Liver (tissue), 9 donors: ENCODE results near the gene GCC2. TPM values are rescaled to one million over a fixed set of nuclear protein-coding genes. Genes with fewer than 3 reads are reported as not detected.

Source experiments
- DNase-seq: peaks from one replicate; pipeline ENCODE4 v3.0.0-alpha.2; 2017; ENCODE audit warnings: low spot score
- H3K27ac ChIP-seq, 2 donors: one replicate each; pipeline ENCODE4 v1.7.0; 2013; ENCODE audit warnings: inconsistent platforms in 2 of 2, low read length in 2 of 2, control low read depth in 1 of 2, low read depth in 1 of 2, mild to moderate bottlenecking in 1 of 2
- H3K27me3 ChIP-seq, 4 donors: one replicate each; pipeline versions ENCODE4 v1.6.1 to v1.7.0; 2013; ENCODE audit warnings: low read length in 3 of 4, inconsistent platforms in 1 of 4, mild to moderate bottlenecking in 1 of 4, moderate library complexity in 1 of 4; ENCODE audit not compliant: control insufficient read depth in 4 of 4, insufficient read depth in 4 of 4
- H3K36me3 ChIP-seq, 4 donors: one replicate each; pipeline versions ENCODE4 v1.6.1 to v1.7.0; 2013; ENCODE audit warnings: low read length in 3 of 4, mild to moderate bottlenecking in 3 of 4, low read depth in 1 of 4, moderate library complexity in 1 of 4; ENCODE audit not compliant: control insufficient read depth in 4 of 4, insufficient read depth in 3 of 4
- H3K4me1 ChIP-seq, 4 donors: one replicate each; pipeline versions ENCODE4 v1.6.1 to v1.7.0; 2013; ENCODE audit warnings: low read length in 3 of 4, mild to moderate bottlenecking in 3 of 4, moderate library complexity in 1 of 4; ENCODE audit not compliant: control insufficient read depth in 4 of 4, insufficient read depth in 4 of 4
- H3K4me3 ChIP-seq, 3 donors: one replicate each; pipeline versions ENCODE4 v1.6.1 to v1.7.0; 2013; ENCODE audit warnings: low read length in 3 of 3, control low read depth in 1 of 3, low read depth in 1 of 3, mild to moderate bottlenecking in 1 of 3
- H3K9ac ChIP-seq, 2 donors: one replicate each; pipeline ENCODE4 v1.7.0; 2013; ENCODE audit warnings: low read length in 2 of 2, mild to moderate bottlenecking in 2 of 2, moderate library complexity in 2 of 2, control low read depth in 1 of 2, low read depth in 1 of 2
- H3K9me3 ChIP-seq, 4 donors: one replicate each; pipeline versions ENCODE4 v1.6.1 to v1.7.0; 2013; ENCODE audit warnings: low read length in 3 of 4; ENCODE audit not compliant: control insufficient read depth in 4 of 4
- ATF3 ChIP-seq: IDR thresholded peaks from 2 replicates; pipeline ENCODE4 v1.6.1; 2016; ENCODE audit warnings: antibody characterized with exemption
- CTCF ChIP-seq: fragments of 150-350 bp; IDR thresholded peaks from 2 replicates; pipeline ENCODE4 v1.5.1; 2017; ENCODE audit warnings: improper control_type of control experiment, low read depth, low read length; ENCODE audit not compliant: missing input control
- EGR1 ChIP-seq, 2 donors: IDR thresholded peaks; 2 replicates each; pipeline ENCODE4 v1.6.1; 2016 to 2018; ENCODE audit warnings: antibody characterized with exemption in 2 of 2, low read depth in 2 of 2
- FOXA1 ChIP-seq: IDR thresholded peaks from 2 replicates; pipeline ENCODE4 v1.6.1; 2016; ENCODE audit warnings: antibody characterized with exemption
- FOXA2 ChIP-seq: IDR thresholded peaks from 2 replicates; pipeline ENCODE4 v1.6.1; 2016; ENCODE audit warnings: antibody characterized with exemption
- GABPA ChIP-seq, 2 donors: IDR thresholded peaks in 1 of 2; conservative IDR thresholded peaks in 1 of 2; 2 replicates each; pipeline ENCODE4 v1.6.1; 2016; ENCODE audit warnings: antibody characterized with exemption in 2 of 2, mild to moderate bottlenecking in 1 of 2, moderate library complexity in 1 of 2
- HNF4A ChIP-seq, 2 donors: conservative IDR thresholded peaks; 2 replicates each; pipeline ENCODE4 v1.6.1; 2016; ENCODE audit warnings: antibody characterized with exemption in 2 of 2, mild to moderate bottlenecking in 2 of 2
- HNF4G ChIP-seq: IDR thresholded peaks from 2 replicates; pipeline ENCODE4 v1.6.1; 2016; ENCODE audit warnings: antibody characterized with exemption
- JUND ChIP-seq, 2 donors: IDR thresholded peaks; 2 replicates each; pipeline ENCODE4 v1.6.1; 2016; ENCODE audit warnings: antibody characterized with exemption in 2 of 2
- MAX ChIP-seq: IDR thresholded peaks from 2 replicates; pipeline ENCODE4 v1.6.1; 2016; ENCODE audit warnings: antibody characterized with exemption
- RAD21 ChIP-seq, 2 donors: IDR thresholded peaks; 2 replicates each; pipeline ENCODE4 v1.6.1; 2016; ENCODE audit warnings: antibody characterized with exemption in 2 of 2, mild to moderate bottlenecking in 2 of 2
- REST ChIP-seq: IDR thresholded peaks from 2 replicates; pipeline ENCODE4 v1.6.1; 2016; ENCODE audit warnings: antibody characterized with exemption, mild to moderate bottlenecking
- RXRA ChIP-seq, 2 donors: IDR thresholded peaks; 2 replicates each; pipeline ENCODE4 v1.6.1; 2017 to 2018; ENCODE audit warnings: antibody characterized with exemption in 2 of 2, mild to moderate bottlenecking in 1 of 2
- SP1 ChIP-seq: IDR thresholded peaks from 2 replicates; pipeline ENCODE4 v1.6.1; 2018; ENCODE audit warnings: antibody characterized with exemption, mild to moderate bottlenecking
- TAF1 ChIP-seq: conservative IDR thresholded peaks from 2 replicates; pipeline ENCODE4 v1.6.1; 2016; ENCODE audit warnings: antibody characterized with exemption, mild to moderate bottlenecking
- YY1 ChIP-seq: IDR thresholded peaks from 2 replicates; pipeline ENCODE4 v1.6.1; 2016; ENCODE audit warnings: antibody characterized with exemption, mild to moderate bottlenecking
- ZBTB33 ChIP-seq: IDR thresholded peaks from 2 replicates; pipeline ENCODE4 v1.6.1; 2016; ENCODE audit warnings: antibody characterized with exemption
- polyA plus RNA-seq, 2 donors: library from polyadenylated mRNA; stranded (reverse) in 1 of 2; unstranded in 1 of 2; fragments of 200-250 nt in 1 of 2; fragments of >200 nt in 1 of 2; fragmentation: Nextera tagmentation in 1 of 2; extraction: Ambion mirVana in 1 of 2; gene quantifications; one replicate each; pipeline versions ENCODE4 v1.2.1 to v1.2.3, GENCODE V29; 2013 to 2015
- total RNA-seq, 2 donors: library from RNA; depleted of rRNA; stranded (reverse); fragments of >200 nt; gene quantifications; one replicate each; pipeline ENCODE4 v1.2.3, GENCODE V29; 2014
- donor health status: healthy.
- donor health status: healthy.
- donor health status: healthy.
- donor health status: healthy.
- donor health status: healthy.

Gene GCC2
- total and polyA plus RNA-seq, 4 donors, result 4.8 to 26.1 (median 19.9) TPM

- DNase-seq, result no peak
- Histone ChIP-seq H3K9me3 (no peaks in the 10 kb centered on the region), H3K36me3 (peaks cover 5 to 37% (median 31%) of the 10 kb centered on the region in 4 donors), H3K4me1 (no peaks in the 10 kb centered on the region), H3K27me3 (no peaks in the 10 kb centered on the region), H3K9ac (no peak overlapping the region), H3K27ac (no peak overlapping the region), H3K4me3 (no peak overlapping the region)
- TF ChIP-seq FOXA2 (no peak), EGR1 (IDR thresholded peaks at IDR 0.05; ENCODE audit: low read depth in 2 of 2) (no peak), JUND (IDR thresholded peaks at IDR 0.05) (no peak), REST (no peak), ATF3 (no peak), GABPA (IDR thresholded peaks at IDR 0.05 in 1 of 2, conservative IDR thresholded peaks at IDR 0.05 in 1 of 2) (no peak), FOXA1 (no peak), HNF4G (no peak), ZBTB33 (no peak), HNF4A (conservative IDR thresholded peaks at IDR 0.05) (no peak), YY1 (no peak), MAX (no peak), RAD21 (IDR thresholded peaks at IDR 0.05) (no peak), SP1 (no peak), RXRA (IDR thresholded peaks at IDR 0.05) (no peak), TAF1 (no peak), CTCF (no peak)
These were observed 41.6 kb downstream of the GCC2 start for GRCh38 chr2:108490506-108491122.
